Measurements from ENCODE around the gene DLK2.
"Not testable (repeated sequence)": the region's sequence is repeated elsewhere in the genome, so short reads cannot be mapped to it uniquely, and the experiment has no call there.

The DLK2 gene

DNA sequence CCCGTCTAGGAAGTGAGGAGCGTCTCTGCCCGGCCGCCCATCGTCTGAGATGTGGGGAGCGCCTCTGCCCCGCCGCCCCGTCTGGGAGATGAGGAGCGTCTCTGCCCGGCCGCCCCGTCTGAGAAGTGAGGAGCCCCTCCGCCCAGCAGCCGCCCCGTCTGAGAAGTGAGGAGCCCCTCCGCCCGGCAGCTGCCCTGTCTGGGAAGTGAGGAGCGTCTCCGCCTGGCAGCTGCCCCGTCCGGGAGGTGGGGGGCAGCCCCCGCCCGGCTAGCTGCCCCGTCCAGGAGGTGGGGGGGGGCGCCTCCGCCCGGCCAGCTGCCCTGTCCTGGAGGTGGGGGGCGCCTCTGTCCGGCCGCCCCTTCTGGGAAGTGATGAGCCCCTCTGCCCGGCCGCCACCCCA is 30.3 kb downstream of the DLK2 start:
- DNase-seq, result not testable (repeated sequence)

DNA sequence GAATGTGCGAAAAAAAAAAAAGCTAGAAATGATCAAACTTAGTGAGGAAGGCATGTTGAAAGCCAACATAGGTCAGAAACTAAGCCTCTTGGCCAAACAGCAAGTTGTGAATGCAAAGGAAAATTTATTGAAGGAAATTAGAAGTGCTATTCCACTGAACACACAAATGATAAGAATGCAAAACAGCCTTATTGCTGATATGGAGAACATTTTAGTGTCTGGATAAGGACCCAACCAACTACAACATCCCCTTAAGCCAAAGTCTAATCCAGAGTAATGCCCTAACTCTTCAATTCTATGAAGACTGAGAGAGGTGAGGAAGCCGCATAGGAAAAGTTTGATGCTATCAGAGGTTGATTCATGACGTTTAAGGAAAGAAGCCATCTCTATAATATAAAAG is 33.5 kb downstream of the DLK2 start:
- DNase-seq, result no peak

DNA sequence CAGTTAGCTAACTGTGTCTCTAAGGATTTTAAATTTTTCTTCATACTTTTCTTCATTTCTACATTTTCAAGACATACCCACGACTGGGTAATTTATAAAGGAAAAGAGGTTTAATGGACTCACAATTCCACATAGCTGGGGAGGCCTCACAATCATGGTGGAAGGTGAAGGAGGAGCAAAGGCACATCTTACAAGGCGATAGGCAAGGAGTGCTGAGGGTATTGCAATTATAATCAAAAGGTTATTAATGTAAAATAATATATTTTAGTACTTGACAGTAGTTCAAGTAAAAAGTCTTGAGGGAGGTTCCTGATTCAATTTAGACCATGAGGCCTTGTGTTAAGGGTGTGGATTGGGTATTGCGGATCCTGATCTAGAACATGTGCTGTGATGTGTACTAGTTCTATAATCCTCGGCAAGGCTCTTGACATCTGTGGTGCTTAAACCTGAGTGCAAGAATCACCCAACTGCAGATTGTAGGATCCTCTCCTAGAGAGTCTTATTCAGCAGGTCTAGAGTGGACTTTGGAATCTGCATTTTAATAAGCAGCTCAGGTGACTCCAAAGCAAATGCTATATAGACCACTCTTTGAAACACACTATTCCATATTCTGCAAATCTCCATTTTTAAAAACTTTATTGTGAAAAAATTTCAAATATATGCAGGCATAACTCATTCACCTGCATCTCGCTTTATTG is 35.2 kb downstream of the DLK2 start:
- no peak for DNase-seq

DNA sequence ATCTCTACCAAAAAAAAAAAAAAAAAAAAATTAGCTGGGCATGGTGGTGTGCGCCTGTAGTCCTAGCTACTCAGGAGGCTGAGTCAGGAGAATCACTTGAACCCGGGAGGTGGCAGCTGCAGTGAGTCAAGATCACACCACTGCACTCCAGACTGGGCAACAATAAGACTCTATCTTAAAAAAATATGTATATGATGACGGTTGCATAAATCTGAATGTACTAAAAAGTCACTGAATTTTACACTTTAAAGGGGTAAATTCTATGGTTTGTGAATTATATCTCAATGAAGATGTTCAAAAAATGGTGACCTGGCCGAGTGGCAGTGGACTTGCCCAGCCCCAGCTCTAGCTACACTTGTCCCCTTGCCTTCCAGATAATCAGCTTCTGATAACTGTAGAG is 38.4 kb downstream of the DLK2 start:
- no peak for DNase-seq

DNA sequence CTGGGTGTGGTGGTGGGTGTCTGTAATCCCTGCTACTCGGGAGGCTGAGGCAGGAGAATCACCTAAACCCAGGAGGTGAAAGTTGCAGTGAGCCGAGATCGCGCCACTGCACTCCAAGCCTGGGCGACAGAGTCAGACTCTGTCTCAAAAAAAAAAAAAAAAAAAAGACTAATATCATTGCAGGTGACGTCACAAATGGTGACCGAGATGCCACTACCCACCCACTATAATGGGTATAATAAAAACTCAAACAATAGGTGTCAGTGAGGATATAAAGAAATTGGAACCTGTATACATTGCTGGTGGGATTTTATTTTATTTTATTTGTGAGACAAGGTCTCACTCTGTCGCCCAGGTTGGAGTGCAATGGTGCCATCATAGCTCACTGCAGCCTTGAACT is 40.1 kb downstream of the DLK2 start:
- not testable (repeated sequence) for DNase-seq

DNA sequence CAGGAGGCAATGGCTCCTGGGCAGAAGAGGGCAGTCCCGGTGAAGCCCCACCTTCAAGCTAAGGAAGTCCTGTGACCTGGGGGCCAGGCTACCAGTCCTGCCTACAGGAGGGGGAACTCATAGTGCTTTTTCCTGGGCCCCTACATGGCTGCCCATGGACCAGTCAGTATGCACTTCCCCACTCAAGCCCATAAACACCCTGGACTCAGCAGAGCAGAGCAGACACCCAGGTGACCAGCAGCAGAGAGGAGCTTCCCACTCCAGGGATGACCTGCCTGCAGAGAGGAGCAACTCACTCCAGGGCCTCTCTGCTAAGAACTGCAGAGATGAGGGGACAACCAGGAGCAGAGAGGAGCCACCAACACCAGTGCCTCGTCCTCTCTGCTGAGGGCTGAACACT is 42.3 kb downstream of the DLK2 start:
- no peak for DNase-seq

DNA sequence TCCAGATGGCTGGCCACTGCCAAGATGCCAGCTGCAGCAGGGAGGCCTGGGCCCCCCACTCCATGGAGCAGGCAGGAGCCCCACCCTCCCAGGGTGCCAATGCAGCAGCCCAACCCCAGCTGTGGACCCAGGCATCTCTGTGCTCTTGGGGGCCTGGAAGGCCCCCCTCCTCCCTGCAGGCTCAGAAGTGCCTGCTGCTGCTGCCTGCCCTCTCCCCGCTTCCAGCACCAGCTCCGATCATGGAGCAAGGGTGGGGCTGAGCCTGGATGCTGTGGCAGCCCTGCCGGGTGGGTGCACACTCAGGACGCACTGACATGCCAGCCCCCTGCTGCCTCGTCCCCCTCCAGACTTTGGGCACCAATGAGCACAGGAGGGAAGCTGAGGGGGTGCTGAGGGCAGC is 42.8 kb downstream of the DLK2 start:
- DNase-seq, result no peak

DNA sequence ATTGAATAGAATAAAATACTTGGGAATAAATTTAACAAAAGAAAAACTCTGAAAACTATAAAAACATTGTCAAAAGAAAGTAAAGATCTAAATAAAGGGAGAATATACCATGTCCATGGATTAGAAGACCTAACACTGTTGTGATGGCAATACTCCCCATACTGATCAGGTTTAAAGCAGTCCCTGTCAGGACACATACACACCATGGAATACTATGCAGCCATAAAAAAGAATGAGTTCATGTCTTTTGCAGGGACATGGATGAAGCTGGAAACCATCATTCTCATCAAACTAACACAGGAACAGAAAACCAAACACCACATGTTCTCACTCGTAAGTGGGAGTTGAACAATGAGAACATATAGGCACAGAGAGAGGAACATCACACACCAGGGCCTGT is 44.6 kb downstream of the DLK2 start:
- not testable (repeated sequence) for DNase-seq

DNA sequence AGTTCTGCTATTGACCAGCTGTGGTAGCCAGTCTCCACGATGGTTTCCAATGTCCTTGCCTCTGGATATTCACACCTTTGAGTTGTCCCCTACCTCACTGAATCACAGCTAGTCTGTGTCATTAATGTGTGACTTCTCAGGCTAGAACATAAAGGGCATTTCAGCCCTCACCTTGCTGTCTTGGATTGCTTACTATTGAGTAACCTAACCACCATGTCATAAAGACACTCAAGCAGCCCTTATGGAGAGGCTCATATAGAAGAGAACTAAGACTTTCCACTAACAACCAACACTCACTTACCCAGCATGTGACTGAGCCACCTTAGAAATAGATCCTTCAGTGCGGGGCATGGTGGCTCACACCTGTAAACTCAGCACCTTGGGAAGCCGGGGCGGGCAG is 47.1 kb downstream of the DLK2 start:
- no peak for DNase-seq

DNA sequence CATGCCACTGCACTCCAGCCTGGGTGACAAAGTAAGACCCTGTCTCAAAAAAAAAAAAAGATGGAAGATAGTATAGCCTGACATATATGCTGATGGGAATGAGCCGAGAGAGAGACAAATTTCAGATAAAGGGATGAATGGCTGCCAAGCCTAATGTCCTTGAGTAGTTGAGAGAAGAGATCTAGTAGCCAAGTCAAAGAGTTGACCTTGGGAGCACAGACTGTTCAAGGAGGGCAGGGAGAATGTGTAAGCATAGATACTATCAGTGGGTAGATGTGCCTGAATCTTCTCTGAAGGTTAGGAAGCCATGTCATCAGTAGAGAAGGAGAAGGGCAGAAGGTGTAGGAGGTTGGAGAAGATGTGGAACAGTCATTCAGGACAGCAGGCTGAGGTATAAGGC is 48.1 kb downstream of the DLK2 start:
- no peak for DNase-seq

DNA sequence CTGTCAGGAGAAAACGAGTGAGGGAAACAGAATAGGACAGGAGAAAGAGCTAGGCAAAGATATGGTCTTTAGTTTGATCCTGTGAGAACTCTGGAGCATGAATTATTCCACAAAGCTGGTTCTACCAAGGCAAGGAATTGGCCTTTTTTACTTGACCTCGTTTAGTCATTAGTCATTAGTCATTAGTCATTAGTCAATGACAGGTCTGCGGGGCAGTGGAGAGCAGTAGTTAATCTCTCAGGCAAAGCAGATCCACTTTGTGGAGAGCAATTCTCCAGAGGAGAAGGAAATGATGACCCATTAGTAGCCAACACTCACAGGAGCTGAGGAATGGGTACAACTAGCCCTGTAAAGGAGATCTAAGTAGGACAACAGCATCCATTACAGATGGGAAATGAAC is 50.0 kb downstream of the DLK2 start:
- no peak for DNase-seq

DNA sequence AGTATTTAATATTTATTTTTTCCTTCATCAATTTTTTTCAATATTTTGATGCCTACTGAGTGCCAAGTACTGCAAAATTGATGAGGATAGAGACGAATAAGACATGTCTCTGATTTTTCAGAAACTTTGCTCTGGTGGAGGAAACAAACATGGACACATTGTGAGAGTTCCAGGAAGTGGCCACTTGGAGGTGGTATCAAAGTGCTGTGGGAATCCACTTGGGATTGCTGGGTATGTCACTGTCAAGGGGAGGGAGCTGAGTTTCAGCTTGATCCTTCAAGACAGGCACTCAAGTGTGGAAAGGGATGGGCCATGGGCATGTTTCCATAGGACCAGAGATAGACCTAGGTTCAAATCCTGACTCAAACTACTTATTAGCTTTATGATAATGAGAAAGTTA is 52.5 kb downstream of the DLK2 start:
- no peak for DNase-seq

DNA sequence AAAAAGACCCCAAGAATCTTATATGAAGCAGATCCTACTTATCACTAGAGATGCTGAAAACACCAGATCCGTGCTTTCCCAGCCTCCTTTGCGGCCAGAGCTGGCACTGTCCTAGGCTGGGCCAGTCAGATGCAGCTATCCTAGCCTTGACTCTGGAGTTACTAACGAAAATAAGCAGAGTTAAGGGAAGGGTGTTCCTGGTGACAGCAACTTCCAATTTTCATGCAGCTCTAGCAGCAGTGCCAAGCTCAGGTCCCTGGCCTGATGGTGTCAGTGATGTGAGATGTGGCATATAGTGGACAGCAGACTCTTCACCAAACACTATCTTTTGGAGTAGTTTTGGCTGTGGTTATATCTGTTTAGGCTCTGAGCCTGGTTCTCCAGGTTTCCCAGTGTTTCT is 53.6 kb downstream of the DLK2 start:
- DNase-seq, result no peak

Measured in activated CD4-positive, alpha-beta T cell treated with anti-CD3 and anti-CD28 coated beads, Interleukin-2, amount 50 U/mL, for 16 hours (primary cell).